KMS-11 (cell line): ENCODE results near the gene NUDCD3.

ENCODE experiments used
- H2AFZ ChIP-seq: fragments of 200-600 bp; sonication (generic); 2 replicates; pipeline ENCODE4 v1.6.1; 2016; ENCODE audit warnings: antibody characterized with exemption, mixed run types, low read depth
- H3K27ac ChIP-seq: fragments of 200-600 bp; sonication (generic); 2 replicates; pipeline ENCODE4 v1.6.1; 2016; ENCODE audit warnings: mild to moderate bottlenecking, mixed run types
- H3K27me3 ChIP-seq: fragments of 200-600 bp; sonication (generic); 2 replicates; pipeline ENCODE4 v1.6.1; 2017; ENCODE audit warnings: mild to moderate bottlenecking, low read depth, mixed run types, moderate library complexity; ENCODE audit not compliant: insufficient read depth
- H3K36me3 ChIP-seq: fragments of 200-600 bp; sonication (generic); 2 replicates; pipeline ENCODE4 v1.6.1; 2017; ENCODE audit warnings: mild to moderate bottlenecking, mixed run types; ENCODE audit not compliant: insufficient read depth
- H3K4me1 ChIP-seq: fragments of 200-600 bp; sonication (generic); 2 replicates; pipeline ENCODE4 v1.6.1; 2016; ENCODE audit warnings: mild to moderate bottlenecking, low read depth, mixed run types; ENCODE audit not compliant: poor library complexity, severe bottlenecking
- H3K4me2 ChIP-seq: fragments of 200-600 bp; sonication (generic); 2 replicates; pipeline ENCODE4 v1.7.0; 2016; ENCODE audit warnings: mild to moderate bottlenecking, mixed run types
- H3K4me3 ChIP-seq: fragments of 200-600 bp; sonication (generic); IDR thresholded peaks from 2 replicates; pipeline ENCODE4 v1.6.1; 2017; ENCODE audit warnings: low read depth, low read length, mixed read lengths; ENCODE audit not compliant: insufficient read depth
- H3K79me2 ChIP-seq: fragments of 200-600 bp; sonication (generic); 2 replicates; pipeline ENCODE4 v1.6.1; 2016; ENCODE audit warnings: low read depth, mixed run types; ENCODE audit not compliant: insufficient read depth
- H3K9ac ChIP-seq: fragments of 200-600 bp; sonication (generic); 2 replicates; pipeline ENCODE4 v1.6.1; 2016; ENCODE audit warnings: mild to moderate bottlenecking, mixed run types
- H4K20me1 ChIP-seq: fragments of 200-600 bp; sonication (generic); 2 replicates; pipeline ENCODE4 v1.6.1; 2016; ENCODE audit warnings: mild to moderate bottlenecking, mixed run types; ENCODE audit not compliant: insufficient read depth
- CTCF ChIP-seq: fragments of 200-600 bp; sonication (generic); conservative IDR thresholded peaks from 2 replicates; pipeline ENCODE4 v1.6.1; 2017; ENCODE audit warnings: low read depth, mild to moderate bottlenecking, antibody characterized with exemption, low read length, moderate library complexity, mixed read lengths

Gene NUDCD3

DNA sequence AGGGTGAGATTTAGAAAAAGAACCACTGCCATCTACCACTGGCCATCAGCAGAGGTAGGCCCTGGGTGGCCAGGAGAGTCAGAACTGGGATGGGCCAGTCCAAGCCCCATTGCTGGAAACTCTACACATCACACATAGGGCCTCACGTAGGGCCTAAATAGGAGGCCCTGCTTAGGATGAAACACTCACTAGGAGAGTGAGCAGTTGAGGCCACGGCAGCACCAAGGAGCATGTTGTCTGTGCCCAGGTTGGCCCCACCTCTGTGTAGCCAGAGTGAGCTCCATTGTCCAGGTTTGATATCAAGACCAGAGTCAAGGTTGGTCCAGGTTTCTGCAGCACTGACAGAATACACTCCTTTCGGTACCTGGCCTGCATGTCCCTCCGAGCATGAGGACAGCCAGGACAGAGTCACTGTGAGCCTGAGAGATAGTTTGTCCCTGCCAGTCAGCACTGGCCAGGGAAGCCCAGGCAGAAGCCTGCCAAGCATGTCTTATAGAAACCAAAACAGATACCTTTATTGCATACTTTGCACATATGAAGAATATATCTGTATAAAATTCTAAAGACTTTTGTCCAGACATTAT, 87.2 kb downstream of the NUDCD3 start:
- H3K4me1 ChIP-seq = no peaks in the 10 kb centered on the region
- no peak overlapping the region for H3K27ac ChIP-seq
- H3K27me3 ChIP-seq = no peaks in the 10 kb centered on the region
- H2AFZ ChIP-seq = no peak overlapping the region
- no peak overlapping the region for H3K4me3 ChIP-seq
- no peaks in the 10 kb centered on the region; the same call in 1 of the 2 replicates for H3K36me3 ChIP-seq
- H3K9ac ChIP-seq = no peak overlapping the region
- H4K20me1 ChIP-seq = no peaks in the 10 kb centered on the region
- no peaks in the 10 kb centered on the region for H3K79me2 ChIP-seq
- H3K4me2 ChIP-seq = no peak overlapping the region
- TF ChIP-seq CTCF = no peak

DNA sequence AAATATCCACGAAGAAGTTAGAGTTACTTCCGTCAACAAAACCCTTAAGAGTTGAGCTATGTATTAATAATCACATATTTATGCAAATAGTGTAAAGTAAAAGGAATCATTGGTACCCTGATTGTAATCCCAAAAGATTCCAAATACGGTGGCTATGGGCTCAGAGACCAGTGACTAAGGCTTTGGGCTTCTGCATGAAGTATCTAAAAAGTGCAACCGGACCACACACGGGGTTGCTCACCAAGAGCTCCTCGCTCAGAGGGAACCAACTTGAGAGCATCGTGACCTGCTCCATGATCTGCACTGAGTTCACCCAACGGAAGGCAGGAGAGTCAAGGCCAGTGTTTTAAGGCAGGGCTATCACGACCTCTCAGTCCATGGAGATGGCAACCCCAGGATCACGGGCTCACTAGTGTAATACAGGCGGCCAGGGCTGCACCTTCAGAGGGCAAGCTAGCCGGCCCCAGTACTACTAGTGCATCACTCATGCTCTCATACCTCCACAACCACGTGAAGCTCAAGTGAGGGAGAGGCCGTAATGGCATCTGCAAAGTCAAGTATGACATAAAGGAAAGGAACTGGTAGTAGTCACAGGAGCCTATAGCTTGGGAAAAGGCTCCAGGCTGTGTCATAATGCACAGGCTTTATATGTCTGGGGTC, 87.9 kb downstream of the NUDCD3 start:
- H3K4me1 ChIP-seq = no peaks in the 10 kb centered on the region
- H3K9ac ChIP-seq = no peak overlapping the region
- no peaks in the 10 kb centered on the region for H4K20me1 ChIP-seq
- no peak overlapping the region for H3K4me2 ChIP-seq
- no peak overlapping the region for H3K4me3 ChIP-seq
- H3K36me3 ChIP-seq = no peaks in the 10 kb centered on the region; the same call in 1 of the 2 replicates
- no peaks in the 10 kb centered on the region for H3K27me3 ChIP-seq
- no peak overlapping the region for H2AFZ ChIP-seq
- no peak overlapping the region for H3K27ac ChIP-seq
- H3K79me2 ChIP-seq = no peaks in the 10 kb centered on the region
- no peak for TF ChIP-seq CTCF

DNA sequence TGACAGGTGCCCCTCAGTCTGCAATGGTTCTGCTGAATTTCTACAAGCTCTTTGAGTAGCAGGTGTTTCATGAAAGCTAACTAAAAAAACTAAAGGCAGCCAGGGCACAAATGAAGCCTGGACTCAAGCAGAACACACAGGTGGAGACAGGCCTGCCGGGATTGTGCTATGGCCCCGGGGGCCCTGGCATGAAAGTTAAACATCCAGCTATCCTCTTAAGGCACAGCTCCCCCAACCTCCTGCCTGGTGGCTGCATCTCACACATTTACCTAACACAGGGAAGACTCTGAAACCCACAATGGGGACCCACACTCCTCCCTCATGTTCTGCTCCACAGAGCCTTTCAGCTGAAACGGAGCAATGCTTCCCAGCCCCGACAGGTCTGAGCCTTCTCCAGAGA, 88.8 kb downstream of the NUDCD3 start:
- no peaks in the 10 kb centered on the region for H3K79me2 ChIP-seq
- no peaks in the 10 kb centered on the region for H3K27me3 ChIP-seq
- no peak overlapping the region for H3K4me2 ChIP-seq
- H3K4me1 ChIP-seq = no peaks in the 10 kb centered on the region
- no peaks in the 10 kb centered on the region for H4K20me1 ChIP-seq
- no peak for TF ChIP-seq CTCF
- H3K9ac ChIP-seq = no peak overlapping the region
- H2AFZ ChIP-seq = no peak overlapping the region
- no peaks in the 10 kb centered on the region; the same call in 1 of the 2 replicates for H3K36me3 ChIP-seq
- H3K4me3 ChIP-seq = no peak overlapping the region
- no peak overlapping the region for H3K27ac ChIP-seq

DNA sequence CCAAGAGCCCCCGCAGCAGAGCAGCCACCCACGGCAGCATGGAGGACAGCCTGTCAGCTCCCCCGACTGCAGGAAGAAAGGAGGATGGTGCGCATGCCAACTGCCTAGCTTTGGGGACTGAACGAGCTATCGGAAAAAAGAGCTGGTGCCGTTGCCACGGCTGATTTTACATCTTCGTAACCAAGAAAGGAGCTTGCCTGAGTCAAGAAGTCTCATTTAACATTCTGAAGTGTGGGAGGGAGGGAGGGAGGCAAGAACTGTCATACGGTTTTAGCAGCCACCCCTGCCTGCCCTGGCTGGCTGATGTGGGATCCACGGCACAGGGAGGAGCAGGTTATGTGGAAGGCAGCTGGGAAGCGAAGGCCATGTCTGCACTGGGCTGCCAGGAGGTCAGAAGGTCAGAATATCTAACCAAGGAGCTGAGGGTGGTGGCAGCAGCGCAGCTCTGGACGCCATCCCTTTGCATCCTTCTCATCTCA, 90.4 kb downstream of the NUDCD3 start:
- Histone ChIP-seq H2AFZ (no peak overlapping the region), H3K4me2 (no peak overlapping the region), H3K36me3 (no peaks in the 10 kb centered on the region; the same call in 1 of the 2 replicates), H3K27ac (no peak overlapping the region), H3K4me3 (no peak overlapping the region), H3K27me3 (no peaks in the 10 kb centered on the region), H4K20me1 (no peaks in the 10 kb centered on the region), H3K9ac (no peak overlapping the region), H3K79me2 (no peaks in the 10 kb centered on the region), H3K4me1 (no peaks in the 10 kb centered on the region)
- TF ChIP-seq CTCF = no peak
